OCI-LY3 (cell line): ENCODE results near the gene PLPPR1.

Experiments
- CTCF ChIP-seq: fragments of 200-600, 300-600 bp; sonication (generic); IDR thresholded peaks from 2 replicates; pipeline ENCODE4 v1.5.1; 2014; ENCODE audit warnings: antibody characterized with exemption, low read length, low read depth
- EZH2phosphoT487 ChIP-seq: fragments of 200-600 bp; shearing (Covaris generic); IDR thresholded peaks from 2 replicates; pipeline ENCODE4 v1.6.1; 2018; ENCODE audit warnings: antibody characterized with exemption, mixed run types, low read depth

DNA sequence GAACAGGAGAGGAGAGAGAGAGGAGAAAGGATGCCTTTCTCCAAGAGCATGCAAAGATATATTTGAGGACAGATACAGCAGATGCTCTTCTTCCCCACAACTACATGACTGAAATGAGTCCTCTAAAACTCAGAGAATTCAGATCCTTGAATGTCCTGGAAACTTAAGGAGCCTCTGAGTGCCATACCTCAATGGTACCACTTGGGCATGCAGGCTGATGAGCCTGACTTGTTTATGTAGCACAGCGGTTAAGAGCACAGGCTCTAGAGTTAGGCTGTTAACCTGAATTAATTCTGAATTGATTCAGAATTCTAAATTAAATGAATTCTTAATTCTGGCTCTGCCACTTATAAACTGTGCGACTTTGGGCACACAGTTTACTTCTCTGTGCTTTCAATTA lies 5.7 kb downstream of the PLPPR1 start:
- no peak for TF ChIP-seq CTCF
- no peak for TF ChIP-seq EZH2phosphoT487
